GM12878 (cell line): ENCODE data around the gene CERKL. TPM values are rescaled to one million over a fixed set of nuclear protein-coding genes. Genes with fewer than 3 reads are reported as not detected.

Source experiments
- ATAC-seq: fragments of 200-7000 bp; cut with Tn5 transposase; 3 replicates; pipeline ENCODE4 v1.9.1; 2020; ENCODE audit warnings: mild to moderate bottlenecking, moderate library complexity
- BruUV-seq: library from RNA; stranded (reverse); fragments of 400-500 nt; replicated peaks from 2 replicates; lab custom pipeline; 2021; lab: Mats Ljungman, UMichigan
- CTCF ChIA-PET: fragments of 300-600 bp; sonication (Branson Sonifier 250); formaldehyde crosslinking; extraction: SDS; loops from one replicate; lab custom pipeline; 2021; ENCODE audit warnings: inconsistent platforms; lab: Yijun Ruan, JAX
- POLR2A ChIA-PET: fragments of 350-600 bp; formaldehyde crosslinking; extraction: SDS; loops from one replicate; lab custom pipeline; 2021; ENCODE audit warnings: inconsistent platforms; lab: Charles Lee
- RAD21 ChIA-PET: fragments of 300-600 bp; sonication (Branson Sonifier 250); formaldehyde crosslinking; loops from one replicate; lab custom pipeline; 2023; ENCODE audit warnings: antibody characterized with exemption; ENCODE audit not compliant: unreplicated experiment; lab: Charles Lee
- SMC1A ChIA-PET: fragments of 300-600 bp; sonication (Branson Sonifier 250); formaldehyde crosslinking; loops from one replicate; lab custom pipeline; 2023; ENCODE audit not compliant: unreplicated experiment, uncharacterized antibody; lab: Charles Lee
- DNase-seq: peaks from one replicate; pipeline ENCODE4 v3.0.0-alpha.2; 2011; ENCODE audit warnings: low read depth, low spot score
- FAIRE-seq: peaks from 3 replicates; lab custom pipeline; 2011; peaks lifted over from hg19 to GRCh38; lab: Jason Lieb, UNC
- H2AFZ ChIP-seq: 2 replicates; pipeline ENCODE4 v1.6.0; 2011; ENCODE audit warnings: low read depth, low read length, control low read depth; ENCODE audit not compliant: control insufficient read depth
- H3K27ac ChIP-seq: 2 replicates; pipeline ENCODE4 v1.5.1; 2011; ENCODE audit warnings: control low read depth; ENCODE audit not compliant: control insufficient read depth, insufficient read depth
- H3K27me3 ChIP-seq, 2 experiments: replicated peaks in 1 of 2; 2 replicates each; pipeline versions ENCODE4 v1.6.0 to v1.6.1; 2011; ENCODE audit warnings: low read length in 1 of 2; ENCODE audit not compliant: control insufficient read depth in 2 of 2, insufficient read depth in 2 of 2
- H3K36me3 ChIP-seq, 2 experiments: 2 replicates each; pipeline ENCODE4 v1.5.1; 2011; ENCODE audit warnings: low read length in 1 of 2; ENCODE audit not compliant: control insufficient read depth in 2 of 2, insufficient read depth in 2 of 2
- H3K4me1 ChIP-seq: 2 replicates; pipeline ENCODE4 v1.6.1; 2011; ENCODE audit warnings: mild to moderate bottlenecking, low read length, moderate library complexity, mixed read lengths; ENCODE audit not compliant: control insufficient read depth, insufficient read depth
- H3K4me2 ChIP-seq: 2 replicates; pipeline ENCODE4 v1.6.0; 2011; ENCODE audit warnings: control low read depth; ENCODE audit not compliant: control insufficient read depth, insufficient read depth
- H3K4me3 ChIP-seq: fragments of 200-600 bp; sonication (generic); 2 replicates; pipeline ENCODE4 v1.5.1; 2016
- H3K79me2 ChIP-seq: 2 replicates; pipeline ENCODE4 v1.6.0; 2011; ENCODE audit warnings: low read length; ENCODE audit not compliant: control insufficient read depth, insufficient read depth
- H3K9ac ChIP-seq: 2 replicates; pipeline ENCODE4 v1.8.0; 2011; ENCODE audit warnings: low read length, control low read depth, mixed read lengths; ENCODE audit not compliant: control insufficient read depth, insufficient read depth
- H3K9me3 ChIP-seq: replicated peaks from 3 replicates; pipeline ENCODE4 v1.5.1; 2011; ENCODE audit warnings: mild to moderate bottlenecking, low read length; ENCODE audit not compliant: control insufficient read depth, insufficient read depth
- H4K20me1 ChIP-seq: 2 replicates; pipeline ENCODE4 v1.6.0; 2011; ENCODE audit not compliant: control insufficient read depth, insufficient read depth
- CEBPB ChIP-seq, 2 experiments: fragments of 150-350 bp in 1 of 2; IDR thresholded peaks; 2 replicates each; pipeline ENCODE4 v1.6.1; 2012 to 2014; ENCODE audit warnings: low read depth in 2 of 2, low read length in 2 of 2, borderline replicate concordance in 1 of 2, inconsistent platforms in 1 of 2
- CHD4 ChIP-seq: fragments of 200-600 bp; sonication (generic); IDR thresholded peaks from 2 replicates; pipeline ENCODE4 v1.6.1; 2016; ENCODE audit warnings: mild to moderate bottlenecking
- E2F8 ChIP-seq: fragments of 450-650 bp; IDR thresholded peaks from 2 replicates; pipeline ENCODE4 v1.6.1; 2018; ENCODE audit warnings: mild to moderate bottlenecking, low read depth, moderate library complexity; ENCODE audit not compliant: partially characterized antibody
- GABPA ChIP-seq: IDR thresholded peaks from 2 replicates; pipeline ENCODE4 v1.6.1; 2014; ENCODE audit warnings: antibody characterized with exemption, low read depth, mild to moderate bottlenecking, inconsistent platforms
- HSF1 ChIP-seq: fragments of 150-350 bp; IDR thresholded peaks from 2 replicates; pipeline ENCODE4 v1.6.1; 2014; ENCODE audit warnings: mild to moderate bottlenecking, low read depth, low read length
- IKZF1 ChIP-seq: fragments of 450-650 bp; conservative IDR thresholded peaks from 2 replicates; pipeline ENCODE4 v1.6.1; 2017; ENCODE audit warnings: antibody characterized with exemption, mild to moderate bottlenecking
- JUND ChIP-seq: IDR thresholded peaks from 2 replicates; pipeline ENCODE4 v1.6.1; 2012; ENCODE audit warnings: low read depth, mild to moderate bottlenecking, low read length, improper control_type of control experiment, moderate library complexity
- MAX ChIP-seq: IDR thresholded peaks from 2 replicates; pipeline ENCODE4 v1.6.1; 2012; ENCODE audit warnings: low read depth, low read length, improper control_type of control experiment
- NBN ChIP-seq: fragments of 450-650 bp; IDR thresholded peaks from 2 replicates; pipeline ENCODE4 v1.6.1; 2016
- NFXL1 ChIP-seq: fragments of 450-650 bp; IDR thresholded peaks from 2 replicates; pipeline ENCODE4 v1.6.1; 2017; ENCODE audit warnings: antibody characterized with exemption, mild to moderate bottlenecking, borderline replicate concordance
- NFYB ChIP-seq: IDR thresholded peaks from 2 replicates; pipeline ENCODE4 v1.6.1; 2011; ENCODE audit warnings: low read depth, mild to moderate bottlenecking, low read length, improper control_type of control experiment, moderate library complexity; ENCODE audit not compliant: insufficient read depth
- TARDBP ChIP-seq: IDR thresholded peaks from 2 replicates; pipeline ENCODE4 v1.6.1; 2016; ENCODE audit warnings: borderline replicate concordance
- ZNF207 ChIP-seq: fragments of 450-650 bp; IDR thresholded peaks from 2 replicates; pipeline ENCODE4 v1.6.1; 2014; ENCODE audit warnings: antibody characterized with exemption, mild to moderate bottlenecking, borderline replicate concordance
- ZZZ3 ChIP-seq: IDR thresholded peaks from 2 replicates; pipeline ENCODE4 v1.6.1; 2011; ENCODE audit warnings: low read depth; ENCODE audit not compliant: control insufficient read depth, insufficient read length
- WGBS: methylation state at CpG from one replicate; pipeline ENCODE4 v1.1.6; 2016; ENCODE audit warnings: low lambda C conversion rate; ENCODE audit not compliant: insufficient replicate concordance, insufficient coverage; ENCODE audit errors: missing lambda C conversion rate; 5-methylcytosine and 5-hydroxymethylcytosine counted together
- in situ Hi-C: fragments of 300-500 bp; cut with MboI; formaldehyde crosslinking; loops from 9 replicates; pipeline ENCODE4 v1.14.3; 2018; ENCODE audit warnings: mixed read lengths
- intact Hi-C: fragments of 100-400 bp; cut with micrococcal nuclease; formaldehyde crosslinking; loops from one replicate; pipeline ENCODE4 v1.14.2; 2022; ENCODE audit not compliant: unreplicated experiment
- polyA plus RNA-seq, 11 experiments: library from polyadenylated mRNA; depleted of rRNA in 4 of 11; unstranded in 6 of 11; stranded (reverse) in 5 of 11; fragments of >200 nt; fragmentation: Nextera tagmentation in 4 of 11; fragmentation: Illumina TruSeq in 1 of 11; extraction: Ambion mirVana in 4 of 11; extraction: Trizol in 1 of 11; gene quantifications; 1 replicate in 1 of 11; 2 replicates in 10 of 11; pipeline versions ENCODE4 v1.2.1 to v1.2.3, GENCODE V29; 2011 to 2016; ENCODE audit warnings: inconsistent platforms in 2 of 11, missing spikeins in 2 of 11, low read depth in 1 of 11
- total RNA-seq, 4 experiments: library from RNA; depleted of rRNA in 3 of 4; stranded (reverse); fragments of >200 nt in 3 of 4; fragmentation: Illumina TruSeq in 1 of 4; extraction: Trizol in 1 of 4; gene quantifications; 2 replicates each; pipeline versions ENCODE4 v1.2.1 to v1.2.3, GENCODE V29; 2013 to 2021

CERKL gene
- total and polyA plus RNA-seq, 10 of the 15 experiments (the other 5 are each of a cell fraction or from before 2014, with no cell fraction given): 0.05 to 23.0 (median 6.0) TPM; not detected in 2

GRCh38 chr2:181694271-181694670, 37.4 kb upstream of the CERKL start:
- ChIA-PET SMC1A (interaction anchor here (0.8 to 2.0 kb wide), 4 partner anchors 20 to 227 kb away, joined by 3 to 11 read pairs (median 4); no protein-coding TSS in a partner anchor), RAD21 (interaction anchor here (1.6 kb wide), 1 partner anchor 21 kb away, joined by 6 read pairs; no protein-coding TSS in a partner anchor), CTCF (interaction anchor here (1.0 to 3.0 kb wide), 2 partner anchors 59 to 121 kb away, joined by 3 to 8 read pairs; no protein-coding TSS in a partner anchor), POLR2A (no interaction called here)
- no TSS peak for BruUV-seq
- Histone ChIP-seq H3K9me3 (no peaks in the 10 kb centered on the region), H3K36me3 (no peaks in the 10 kb centered on the region), H2AFZ (no peak overlapping the region), H3K4me3 (no peak overlapping the region), H3K79me2 (no peaks in the 10 kb centered on the region), H3K27ac (no peak overlapping the region), H3K4me1 (no peaks in the 10 kb centered on the region), H3K4me2 (no peak overlapping the region), H4K20me1 (no peaks in the 10 kb centered on the region), H3K27me3 (no peaks in the 10 kb centered on the region), H3K9ac (no peak overlapping the region)
- in situ Hi-C loops (no loop called here), intact Hi-C loops (no loop called here)
- no peak for DNase-seq
- TF ChIP-seq CHD4: no peak
- TF ChIP-seq MAX: no peak
- no peak for TF ChIP-seq GABPA
- TF ChIP-seq ZNF207: no peak
- TF ChIP-seq JUND: no peak
- TF ChIP-seq IKZF1: no peak
- TF ChIP-seq CEBPB (IDR thresholded peaks at IDR 0.05; ENCODE audit: borderline replicate concordance in 1 of 2, low read depth in 2 of 2, low read length in 2 of 2): no peak
- no peak for TF ChIP-seq TARDBP
- TF ChIP-seq ZZZ3: no peak
- no peak for TF ChIP-seq NFXL1
- no peak for TF ChIP-seq NFYB
- no peak for TF ChIP-seq E2F8
- no peak for TF ChIP-seq NBN
- no peak for TF ChIP-seq HSF1
- WGBS: 81% methylated on average over 17 of the region's 17 CpGs
- ATAC-seq: no peak
- FAIRE-seq: no peak
